ENCODE data around the gene HYDIN.
"Not testable (repeated sequence)": the region's sequence is repeated elsewhere in the genome, so short reads cannot be mapped to it uniquely, and the experiment has no call there.

GRCh38 chr16:71153329-71153728 is 77.2 kb downstream of the HYDIN start:
- TF ChIP-seq CTCF (conservative IDR thresholded peaks at IDR 0.05 in 1 of 2, IDR thresholded peaks at IDR 0.05 in 1 of 2; ENCODE audit: low read depth in 1 of 2, low read length in 2 of 2); EZH2 (IDR thresholded peaks at IDR 0.05; ENCODE audit: low read length, missing control alignments): not testable (repeated sequence)

Data from fibroblast of lung (primary cell).